K562 (cell line): ENCODE measurements around the gene AHSP. TPM values are rescaled to one million over a fixed set of nuclear protein-coding genes. Genes with fewer than 3 reads are reported as not detected.
A peak's percentile ranks its signal among the peaks of the same experiment; 100 is the strongest.

Experiments used
- ATAC-seq: fragments of 200-7000 bp; cut with Tn5 transposase; 3 replicates; pipeline ENCODE4 v1.9.1; 2020; ENCODE audit warnings: moderate library complexity
- BruUV-seq: library from RNA; stranded (reverse); fragments of 400-500 nt; replicated peaks from 2 replicates; lab custom pipeline; 2021; lab: Mats Ljungman, UMichigan
- CTCF ChIA-PET: fragments of 300-600 bp; formaldehyde crosslinking; extraction: SDS; loops from one replicate; lab custom pipeline; 2021; ENCODE audit warnings: low intra/inter-chr PET ratio; lab: Yijun Ruan, JAX
- POLR2A ChIA-PET: fragments of 300-600, 350-650 bp; sonication (Branson Sonifier 250); formaldehyde crosslinking; extraction: SDS; loops from one replicate; lab custom pipeline; 2021; ENCODE audit warnings: antibody characterized with exemption, inconsistent platforms; lab: Yijun Ruan, JAX
- DNase-seq, 4 experiments: peaks; one replicate each; pipeline versions ENCODE4 v3.0.0 to v3.0.0-alpha.2; 2011 to 2018; ENCODE audit warnings: low spot score in 3 of 4, mixed read lengths in 3 of 4; ENCODE audit errors: extremely low read depth in 1 of 4
- FAIRE-seq: peaks from 2 replicates; lab custom pipeline; 2011; peaks lifted over from hg19 to GRCh38; lab: Jason Lieb, UNC
- H2AFZ ChIP-seq: 2 replicates; pipeline ENCODE4 v1.6.0; 2011; ENCODE audit warnings: low read depth, low read length, control low read depth, inconsistent platforms
- H3K27ac ChIP-seq: fragments of 200-600 bp; 3 replicates; pipeline ENCODE4 v1.8.0; 2011; ENCODE audit warnings: low read depth, mild to moderate bottlenecking, control low read depth, inconsistent platforms, low read length, moderate library complexity, mixed read lengths; ENCODE audit errors: extremely low read depth
- H3K27me3 ChIP-seq, 2 experiments: fragments of 300-600 bp in 1 of 2; 2 replicates in 1 of 2; 3 replicates in 1 of 2; pipeline versions ENCODE4 v1.6.0 to v1.8.0; 2011; ENCODE audit warnings: inconsistent platforms in 2 of 2, low read length in 2 of 2, mild to moderate bottlenecking in 1 of 2, mixed read lengths in 1 of 2, moderate library complexity in 1 of 2; ENCODE audit not compliant: control insufficient read depth in 2 of 2, insufficient read depth in 2 of 2
- H3K36me3 ChIP-seq: fragments of 300-600 bp; 3 replicates; pipeline ENCODE4 v1.8.0; 2011; ENCODE audit warnings: mild to moderate bottlenecking, low read length, inconsistent platforms; ENCODE audit not compliant: control insufficient read depth, insufficient read depth
- H3K4me1 ChIP-seq, 2 experiments: fragments of 200-600 bp in 1 of 2; replicated peaks in 1 of 2; 2 replicates in 1 of 2; 3 replicates in 1 of 2; pipeline versions ENCODE4 v1.5.1 to v1.8.0; 2011; ENCODE audit warnings: inconsistent platforms in 2 of 2, low read length in 2 of 2, mild to moderate bottlenecking in 1 of 2, mixed read lengths in 1 of 2, moderate library complexity in 1 of 2; ENCODE audit not compliant: control insufficient read depth in 2 of 2, insufficient read depth in 2 of 2
- H3K4me2 ChIP-seq: 2 replicates; pipeline ENCODE4 v1.6.1; 2011; ENCODE audit warnings: low read length, control low read depth, inconsistent platforms, mixed read lengths; ENCODE audit not compliant: insufficient read depth
- H3K4me3 ChIP-seq: fragments of 200-600 bp; sonication (generic), shearing (Covaris generic); 2 replicates; pipeline ENCODE4 v1.5.1; 2016; ENCODE audit warnings: control low read depth, inconsistent platforms
- H3K79me2 ChIP-seq: fragments of 200-600 bp; 3 replicates; pipeline ENCODE4 v1.8.0; 2011; ENCODE audit warnings: low read length, inconsistent platforms; ENCODE audit not compliant: control insufficient read depth, insufficient read depth
- H3K9ac ChIP-seq, 2 experiments: 2 replicates each; pipeline versions ENCODE4 v1.6.0 to v1.6.1; 2011; ENCODE audit warnings: low read depth in 2 of 2, low read length in 2 of 2, control low read depth in 1 of 2, inconsistent platforms in 1 of 2, mild to moderate bottlenecking in 1 of 2, mixed read lengths in 1 of 2; ENCODE audit not compliant: insufficient read depth in 1 of 2
- H3K9me1 ChIP-seq: one replicate; pipeline ENCODE4 v1.6.0; 2011; ENCODE audit warnings: inconsistent platforms, mild to moderate bottlenecking, low read length, moderate library complexity; ENCODE audit not compliant: control insufficient read depth, insufficient read depth
- H3K9me3 ChIP-seq: replicated peaks from 2 replicates; pipeline ENCODE4 v1.5.1; 2011; ENCODE audit warnings: low read depth, low read length, inconsistent platforms; ENCODE audit not compliant: control insufficient read depth, insufficient read depth
- H4K20me1 ChIP-seq: replicated peaks from 2 replicates; pipeline ENCODE4 v1.6.1; 2011; ENCODE audit warnings: low read length, inconsistent platforms, mixed read lengths; ENCODE audit not compliant: control insufficient read depth, insufficient read depth
- BDP1 ChIP-seq: IDR thresholded peaks from 3 replicates; pipeline ENCODE4 v1.6.1; 2011; ENCODE audit not compliant: insufficient read length, insufficient read depth
- CHD2 ChIP-seq: IDR thresholded peaks from 2 replicates; pipeline ENCODE4 v1.6.1; 2011; ENCODE audit warnings: low read depth, low read length
- ERF ChIP-seq: fragments of 450-650 bp; formaldehyde crosslinking; IDR thresholded peaks from 2 replicates; pipeline ENCODE4 v1.4.0; 2020; ENCODE audit warnings: mild to moderate bottlenecking, mixed read lengths
- KAT8 ChIP-seq: fragments of 450-650 bp; IDR thresholded peaks from 2 replicates; pipeline ENCODE4 v1.6.1; 2016; ENCODE audit warnings: low read depth, mild to moderate bottlenecking
- KLF10 ChIP-seq: fragments of 250-450 bp; sonication (Bioruptor Pico); IDR thresholded peaks from 2 replicates; pipeline ENCODE4 v1.6.1; 2021; ENCODE audit warnings: matching md5 sums
- NEUROD1 ChIP-seq: fragments of 150-350 bp; IDR thresholded peaks from 2 replicates; pipeline ENCODE4 v1.6.1; 2014; ENCODE audit warnings: borderline replicate concordance, low read length, low read depth; ENCODE audit not compliant: partially characterized antibody
- PHF21A ChIP-seq: fragments of 450-650 bp; IDR thresholded peaks from 2 replicates; pipeline ENCODE4 v1.6.1; 2017; ENCODE audit warnings: low read depth, borderline replicate concordance
- SMAD1 ChIP-seq: fragments of 150-350 bp; IDR thresholded peaks from 2 replicates; pipeline ENCODE4 v1.6.1; 2014; ENCODE audit warnings: low read length, low read depth; ENCODE audit not compliant: partially characterized antibody
- TARDBP ChIP-seq: fragments of 450-650 bp; IDR thresholded peaks from 2 replicates; pipeline ENCODE4 v1.6.1; 2016
- TCFL5 ChIP-seq: fragments of 250-450 bp; sonication (Bioruptor Pico); conservative IDR thresholded peaks from 2 replicates; pipeline ENCODE4 v1.6.1; 2021; ENCODE audit warnings: mild to moderate bottlenecking, moderate library complexity, matching md5 sums
- ZNF79 ChIP-seq: fragments of 250-450 bp; sonication (Bioruptor Pico); IDR thresholded peaks from 2 replicates; pipeline ENCODE4 v1.4.0; 2020; ENCODE audit warnings: low read depth, mild to moderate bottlenecking, moderate library complexity
- WGBS: fragments of 100-300 bp; shearing (Covaris generic); methylation state at CpG from one replicate; pipeline ENCODE4 v1.1.6; 2016; ENCODE audit warnings: low coverage, mixed read lengths; ENCODE audit not compliant: insufficient coverage; ENCODE audit errors: missing lambda C conversion rate; 5-methylcytosine and 5-hydroxymethylcytosine counted together
- in situ Hi-C: fragments of 300-500 bp; cut with MboI; formaldehyde crosslinking; loops from 4 replicates; pipeline ENCODE4 v1.15.0; 2018; ENCODE audit warnings: inconsistent platforms, mixed read lengths
- intact Hi-C: fragments of 100-400 bp; cut with micrococcal nuclease; formaldehyde crosslinking; loops from 2 replicates; pipeline ENCODE4 v1.14.2; 2022
- polyA plus RNA-seq, 8 experiments: library from polyadenylated mRNA; depleted of rRNA in 4 of 8; stranded (reverse) in 5 of 8; unstranded in 3 of 8; fragments of >200 nt; fragmentation: Nextera tagmentation in 2 of 8; fragmentation: Illumina TruSeq in 1 of 8; extraction: Ambion mirVana in 2 of 8; extraction: Trizol in 1 of 8; gene quantifications; 2 replicates each; pipeline versions ENCODE4 v1.2.1 to v1.2.3, GENCODE V29; 2011 to 2014; ENCODE audit warnings: inconsistent platforms in 1 of 8, missing spikeins in 1 of 8
- total RNA-seq, 7 experiments: library from RNA; depleted of rRNA in 6 of 7; stranded (reverse); fragments of >200 nt in 6 of 7; fragmentation: Illumina TruSeq in 2 of 7; extraction: Trizol in 2 of 7; gene quantifications; 2 replicates each; pipeline versions ENCODE4 v1.2.1 to v1.2.3, GENCODE V29; 2011 to 2021; ENCODE audit warnings: low replicate concordance in 1 of 7
- TF ChIP-seq, protein P1 (sequence below): fragments of 250-450 bp; sonication (Bioruptor Pico); IDR thresholded peaks from 2 replicates; pipeline ENCODE4 v1.4.0; 2020
- TF ChIP-seq, protein P2 (sequence below): fragments of 450-650 bp; conservative IDR thresholded peaks from 2 replicates; pipeline ENCODE4 v1.6.1; 2016; ENCODE audit warnings: missing genetic modification characterization, low read depth, mild to moderate bottlenecking, control low read depth, missing compliant biosample characterization
- TF ChIP-seq, protein P3 (sequence below): sonication (generic); formaldehyde crosslinking; IDR thresholded peaks from 2 replicates; pipeline ENCODE4 v1.8.0; 2022; ENCODE audit warnings: mild to moderate bottlenecking, missing genetic modification reagents, borderline replicate concordance

The AHSP gene
- total and polyA plus RNA-seq, 9 of the 15 experiments (the other 6 are each of a cell fraction or from before 2014, with no cell fraction given), result 6.6 to 99.1 (median 25.8) TPM

DNA sequence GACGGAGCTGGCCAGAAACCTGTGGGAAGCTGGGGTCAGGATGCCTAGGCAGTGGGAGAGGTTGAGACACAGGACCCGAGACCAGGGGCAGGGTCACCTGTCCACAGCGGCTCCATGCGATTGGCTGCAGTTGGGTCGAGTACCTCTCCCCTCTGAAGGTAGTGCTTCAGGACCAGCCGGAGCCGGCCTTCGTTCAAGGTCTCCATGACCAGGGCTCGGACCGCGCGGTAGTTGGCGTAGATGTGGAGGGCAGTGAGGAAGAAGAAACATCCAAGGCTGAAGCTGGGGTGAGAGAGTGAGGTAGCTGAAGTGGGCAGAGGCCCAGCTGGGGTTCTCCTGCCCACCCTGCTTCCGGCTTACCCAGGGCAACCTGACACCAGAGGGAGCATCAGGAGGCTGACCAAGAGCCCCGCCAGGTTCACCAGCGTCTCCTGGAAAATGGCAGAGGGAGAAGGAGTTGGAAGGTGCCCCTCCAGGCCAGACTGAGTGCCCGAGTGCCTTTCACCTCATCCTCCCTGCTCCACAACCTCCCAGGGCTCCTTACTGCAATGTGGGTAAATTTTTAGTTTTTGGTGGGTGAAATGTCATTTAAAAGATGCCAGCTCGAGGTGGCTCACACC is 34.1 kb upstream of the AHSP start:
- WGBS, result 88% methylated on average over 15 of the region's 18 CpGs
- H3K9me3 ChIP-seq, result no peaks in the 10 kb centered on the region
- no TSS peak for BruUV-seq
- H3K4me2 ChIP-seq, result no peak overlapping the region
- ChIA-PET CTCF (no interaction called here), POLR2A (interaction anchor here (0.5 to 3.5 kb wide), 4 partner anchors 9 to 42 kb away, joined by 3 to 29 read pairs (median 4); partner anchors contain the start of gene RUSF1)
- DNase-seq (no peak), FAIRE-seq (no peak), ATAC-seq (no peak)
- no peaks in the 10 kb centered on the region for H4K20me1 ChIP-seq
- no peak overlapping the region for H3K27ac ChIP-seq
- intact Hi-C loops, result no loop called here
- H3K79me2 ChIP-seq, result no peaks in the 10 kb centered on the region
- no peak overlapping the region for H3K4me3 ChIP-seq
- H3K9ac ChIP-seq, result peak overlapping the region in 1 of 2 experiments; percentile 26; a peak in 1 of 4 replicates
- H3K36me3 ChIP-seq, result peaks cover 68% of the 10 kb centered on the region; the same call in 2 of the 3 replicates
- H3K4me1 ChIP-seq, result no peaks in the 10 kb centered on the region
- peaks cover 2% of the 10 kb centered on the region for H3K9me1 ChIP-seq
- no peaks in the 10 kb centered on the region for H3K27me3 ChIP-seq
- H2AFZ ChIP-seq, result no peak overlapping the region
- in situ Hi-C loops, result no loop called here
- TF ChIP-seq PHF21A (no peak), NEUROD1 (no peak), CHD2 (no peak), ZNF79 (CRISPR knock-in tag) (no peak), TARDBP (no peak), BDP1 (no peak), SMAD1 (no peak), KAT8 (no peak), KLF10 (no peak), TCFL5 (CRISPR knock-in tag) (no peak), ERF (CRISPR knock-in tag) (no peak)
- TF ChIP-seq, protein P1, sequence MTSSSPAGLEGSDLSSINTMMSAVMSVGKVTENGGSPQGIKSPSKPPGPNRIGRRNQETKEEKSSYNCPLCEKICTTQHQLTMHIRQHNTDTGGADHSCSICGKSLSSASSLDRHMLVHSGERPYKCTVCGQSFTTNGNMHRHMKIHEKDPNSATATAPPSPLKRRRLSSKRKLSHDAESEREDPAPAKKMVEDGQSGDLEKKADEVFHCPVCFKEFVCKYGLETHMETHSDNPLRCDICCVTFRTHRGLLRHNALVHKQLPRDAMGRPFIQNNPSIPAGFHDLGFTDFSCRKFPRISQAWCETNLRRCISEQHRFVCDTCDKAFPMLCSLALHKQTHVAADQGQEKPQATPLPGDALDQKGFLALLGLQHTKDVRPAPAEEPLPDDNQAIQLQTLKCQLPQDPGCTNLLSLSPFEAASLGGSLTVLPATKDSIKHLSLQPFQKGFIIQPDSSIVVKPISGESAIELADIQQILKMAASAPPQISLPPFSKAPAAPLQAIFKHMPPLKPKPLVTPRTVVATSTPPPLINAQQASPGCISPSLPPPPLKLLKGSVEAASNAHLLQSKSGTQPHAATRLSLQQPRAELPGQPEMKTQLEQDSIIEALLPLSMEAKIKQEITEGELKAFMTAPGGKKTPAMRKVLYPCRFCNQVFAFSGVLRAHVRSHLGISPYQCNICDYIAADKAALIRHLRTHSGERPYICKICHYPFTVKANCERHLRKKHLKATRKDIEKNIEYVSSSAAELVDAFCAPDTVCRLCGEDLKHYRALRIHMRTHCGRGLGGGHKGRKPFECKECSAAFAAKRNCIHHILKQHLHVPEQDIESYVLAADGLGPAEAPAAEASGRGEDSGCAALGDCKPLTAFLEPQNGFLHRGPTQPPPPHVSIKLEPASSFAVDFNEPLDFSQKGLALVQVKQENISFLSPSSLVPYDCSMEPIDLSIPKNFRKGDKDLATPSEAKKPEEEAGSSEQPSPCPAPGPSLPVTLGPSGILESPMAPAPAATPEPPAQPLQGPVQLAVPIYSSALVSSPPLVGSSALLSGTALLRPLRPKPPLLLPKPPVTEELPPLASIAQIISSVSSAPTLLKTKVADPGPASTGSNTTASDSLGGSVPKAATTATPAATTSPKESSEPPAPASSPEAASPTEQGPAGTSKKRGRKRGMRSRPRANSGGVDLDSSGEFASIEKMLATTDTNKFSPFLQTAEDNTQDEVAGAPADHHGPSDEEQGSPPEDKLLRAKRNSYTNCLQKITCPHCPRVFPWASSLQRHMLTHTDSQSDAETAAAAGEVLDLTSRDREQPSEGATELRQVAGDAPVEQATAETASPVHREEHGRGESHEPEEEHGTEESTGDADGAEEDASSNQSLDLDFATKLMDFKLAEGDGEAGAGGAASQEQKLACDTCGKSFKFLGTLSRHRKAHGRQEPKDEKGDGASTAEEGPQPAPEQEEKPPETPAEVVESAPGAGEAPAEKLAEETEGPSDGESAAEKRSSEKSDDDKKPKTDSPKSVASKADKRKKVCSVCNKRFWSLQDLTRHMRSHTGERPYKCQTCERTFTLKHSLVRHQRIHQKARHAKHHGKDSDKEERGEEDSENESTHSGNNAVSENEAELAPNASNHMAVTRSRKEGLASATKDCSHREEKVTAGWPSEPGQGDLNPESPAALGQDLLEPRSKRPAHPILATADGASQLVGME (CRISPR knock-in tag), result no peak
- TF ChIP-seq, protein P2, sequence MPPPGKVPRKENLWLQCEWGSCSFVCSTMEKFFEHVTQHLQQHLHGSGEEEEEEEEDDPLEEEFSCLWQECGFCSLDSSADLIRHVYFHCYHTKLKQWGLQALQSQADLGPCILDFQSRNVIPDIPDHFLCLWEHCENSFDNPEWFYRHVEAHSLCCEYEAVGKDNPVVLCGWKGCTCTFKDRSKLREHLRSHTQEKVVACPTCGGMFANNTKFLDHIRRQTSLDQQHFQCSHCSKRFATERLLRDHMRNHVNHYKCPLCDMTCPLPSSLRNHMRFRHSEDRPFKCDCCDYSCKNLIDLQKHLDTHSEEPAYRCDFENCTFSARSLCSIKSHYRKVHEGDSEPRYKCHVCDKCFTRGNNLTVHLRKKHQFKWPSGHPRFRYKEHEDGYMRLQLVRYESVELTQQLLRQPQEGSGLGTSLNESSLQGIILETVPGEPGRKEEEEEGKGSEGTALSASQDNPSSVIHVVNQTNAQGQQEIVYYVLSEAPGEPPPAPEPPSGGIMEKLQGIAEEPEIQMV, result no peak
- TF ChIP-seq, protein P3, sequence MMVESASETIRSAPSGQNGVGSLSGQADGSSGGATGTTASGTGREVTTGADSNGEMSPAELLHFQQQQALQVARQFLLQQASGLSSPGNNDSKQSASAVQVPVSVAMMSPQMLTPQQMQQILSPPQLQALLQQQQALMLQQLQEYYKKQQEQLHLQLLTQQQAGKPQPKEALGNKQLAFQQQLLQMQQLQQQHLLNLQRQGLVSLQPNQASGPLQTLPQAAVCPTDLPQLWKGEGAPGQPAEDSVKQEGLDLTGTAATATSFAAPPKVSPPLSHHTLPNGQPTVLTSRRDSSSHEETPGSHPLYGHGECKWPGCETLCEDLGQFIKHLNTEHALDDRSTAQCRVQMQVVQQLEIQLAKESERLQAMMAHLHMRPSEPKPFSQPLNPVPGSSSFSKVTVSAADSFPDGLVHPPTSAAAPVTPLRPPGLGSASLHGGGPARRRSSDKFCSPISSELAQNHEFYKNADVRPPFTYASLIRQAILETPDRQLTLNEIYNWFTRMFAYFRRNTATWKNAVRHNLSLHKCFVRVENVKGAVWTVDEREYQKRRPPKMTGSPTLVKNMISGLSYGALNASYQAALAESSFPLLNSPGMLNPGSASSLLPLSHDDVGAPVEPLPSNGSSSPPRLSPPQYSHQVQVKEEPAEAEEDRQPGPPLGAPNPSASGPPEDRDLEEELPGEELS (CRISPR knock-in tag), result no peak
